ENCODE measurements around the gene EXOC4. TPM values are rescaled to one million over a fixed set of nuclear protein-coding genes. Genes with fewer than 3 reads are reported as not detected.

EXOC4 gene
- total RNA-seq, 4 donors from 2014 or later = 36.9 to 78.0 (median 52.2) TPM

DNA sequence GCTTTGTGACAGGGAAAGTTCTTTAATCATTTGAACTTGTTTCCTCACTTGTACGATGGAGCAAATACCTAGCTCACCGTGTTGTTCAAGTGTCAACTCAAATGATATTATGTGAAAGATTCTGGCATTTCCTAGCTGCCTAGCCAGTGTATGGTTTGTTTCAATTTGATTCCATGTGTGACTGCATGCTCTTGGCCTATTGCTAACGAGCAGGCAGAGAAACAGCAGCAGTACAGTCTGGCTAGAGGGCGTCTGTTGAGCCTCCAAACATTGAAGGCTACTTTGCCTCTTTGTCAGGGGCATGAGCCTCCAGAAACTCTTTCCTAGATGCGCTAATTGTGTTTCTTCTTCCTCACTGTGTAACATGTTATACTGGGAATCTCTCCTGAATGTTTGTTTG, 417.4 kb downstream of the EXOC4 start:
- TF ChIP-seq POLR2A (IDR thresholded peaks at IDR 0.05) (no peak), CTCF (IDR thresholded peaks at IDR 0.05 in 4 of 5, conservative IDR thresholded peaks at IDR 0.05 in 1 of 5) (no peak)
- in situ Hi-C loops (cut with MboI; ENCODE audit: low sequenced_read_pairs in 4 of 4) = no loop called here
- H3K27me3 ChIP-seq = no peaks in the 10 kb centered on the region

GRCh38 chr7:133672866-133673265, 420.0 kb downstream of the EXOC4 start:
- no peak for DNase-seq
- no peak for ATAC-seq
- TF ChIP-seq POLR2A (IDR thresholded peaks at IDR 0.05) (no peak), CTCF (IDR thresholded peaks at IDR 0.05 in 4 of 5, conservative IDR thresholded peaks at IDR 0.05 in 1 of 5) (no peak)
- no peaks in the 10 kb centered on the region for H3K36me3 ChIP-seq
- H3K4me3 ChIP-seq = no peak overlapping the region
- H3K27me3 ChIP-seq = no peaks in the 10 kb centered on the region
- intact Hi-C loops (cut with DNase I; ENCODE audit: low total_unique reads) (no loop called here), in situ Hi-C loops (cut with MboI; ENCODE audit: low sequenced_read_pairs in 4 of 4) (no loop called here)
- H3K4me1 ChIP-seq = peaks cover 0 to 7% of the 10 kb centered on the region in 2 donors
- H3K9me3 ChIP-seq = no peaks in the 10 kb centered on the region
- no peak overlapping the region for H3K27ac ChIP-seq

More for the DNA sequence above, 417.4 kb downstream of the EXOC4 start:
- no peak overlapping the region for H3K4me3 ChIP-seq
- H3K4me1 ChIP-seq = peaks cover 0 to 2% of the 10 kb centered on the region in 2 donors
- no peak for ATAC-seq
- no peaks in the 10 kb centered on the region for H3K36me3 ChIP-seq
- intact Hi-C loops (cut with DNase I; ENCODE audit: low total_unique reads) = no loop called here
- DNase-seq = no peak
- H3K27ac ChIP-seq = no peak overlapping the region
- H3K9me3 ChIP-seq = no peaks in the 10 kb centered on the region

DNA sequence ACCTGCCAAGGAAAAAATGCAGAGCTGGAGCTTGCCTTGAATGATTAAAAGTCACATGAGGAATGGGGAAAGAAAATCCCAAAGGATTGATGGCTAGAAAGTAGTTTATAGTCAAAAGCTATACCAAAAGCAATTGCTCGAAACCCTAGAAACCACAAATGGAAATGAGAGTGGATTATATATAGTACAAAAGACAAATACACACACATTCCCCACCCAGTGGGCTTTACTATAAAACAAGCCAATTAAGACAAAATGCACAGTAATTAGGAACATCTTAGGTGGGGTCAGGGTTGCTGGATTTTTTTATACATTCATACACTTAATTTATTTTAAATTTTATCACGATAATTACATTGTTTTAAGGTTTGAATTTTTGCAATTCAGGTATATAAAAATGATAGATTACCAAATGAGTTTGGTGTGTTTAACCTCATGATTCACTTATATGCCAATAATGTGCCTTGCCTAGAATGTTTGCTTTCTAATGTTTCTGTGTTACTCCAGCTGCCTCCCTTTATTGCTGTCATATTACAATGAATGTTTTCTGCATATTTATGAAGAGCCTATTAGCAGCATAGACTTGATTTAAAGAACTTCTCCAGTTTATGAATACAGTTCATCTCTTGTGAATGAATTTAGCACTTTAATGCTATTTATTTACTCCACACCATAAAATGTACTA, 421.3 kb downstream of the EXOC4 start:
- ATAC-seq (no peak), DNase-seq (no peak)
- H3K9me3 ChIP-seq = no peaks in the 10 kb centered on the region
- in situ Hi-C loops (cut with MboI; ENCODE audit: low sequenced_read_pairs in 4 of 4) = no loop called here
- H3K36me3 ChIP-seq = no peaks in the 10 kb centered on the region
- H3K4me1 ChIP-seq = peaks cover 0 to 7% of the 10 kb centered on the region in 2 donors
- H3K27me3 ChIP-seq = no peaks in the 10 kb centered on the region
- intact Hi-C loops (cut with DNase I; ENCODE audit: low total_unique reads) = no loop called here
- TF ChIP-seq POLR2A (IDR thresholded peaks at IDR 0.05) = no peak
- no peak for TF ChIP-seq CTCF (IDR thresholded peaks at IDR 0.05 in 4 of 5, conservative IDR thresholded peaks at IDR 0.05 in 1 of 5)
- H3K4me3 ChIP-seq = no peak overlapping the region
- no peak overlapping the region for H3K27ac ChIP-seq

DNA sequence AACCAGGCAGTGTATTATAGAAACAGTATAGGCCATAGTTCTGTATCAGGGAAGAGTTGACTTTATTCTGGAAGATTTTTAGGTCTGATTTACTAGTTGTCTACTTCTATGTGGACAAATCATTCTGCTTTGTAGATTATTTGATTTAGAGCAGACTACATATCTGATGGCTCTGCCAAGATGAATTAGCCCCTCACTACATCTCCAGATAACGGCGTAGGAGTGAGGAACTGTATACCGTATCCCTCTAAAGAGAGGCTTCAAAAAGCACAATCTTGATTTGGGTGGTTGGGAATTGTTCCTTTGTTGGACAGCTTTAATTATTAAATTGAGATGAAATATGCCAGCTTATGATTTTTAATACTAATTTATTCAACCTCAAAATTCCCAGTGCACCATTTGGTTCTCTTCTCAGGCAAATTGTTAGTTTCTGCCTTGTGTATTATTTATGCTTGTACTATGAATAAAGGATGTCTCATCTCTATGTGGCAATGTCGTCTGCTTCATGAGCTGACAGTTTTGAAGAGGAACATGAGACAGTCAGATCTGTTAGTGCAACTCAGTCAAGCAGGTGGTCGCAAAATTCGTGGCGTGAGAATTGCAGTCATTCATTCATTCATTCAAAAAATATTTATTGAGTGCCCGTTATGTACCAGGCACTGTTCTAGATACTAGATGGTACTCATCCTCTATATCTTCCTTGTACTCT, 422.8 kb downstream of the EXOC4 start:
- Histone ChIP-seq H3K27ac (no peak overlapping the region), H3K9me3 (no peaks in the 10 kb centered on the region), H3K36me3 (no peaks in the 10 kb centered on the region), H3K4me3 (no peak overlapping the region), H3K4me1 (peaks cover 0 to 7% of the 10 kb centered on the region in 2 donors), H3K27me3 (no peaks in the 10 kb centered on the region)
- DNase-seq (peak in 1 of 2 donors; percentile 13), ATAC-seq (peak; percentile 97 to 99)
- in situ Hi-C loops (cut with MboI; ENCODE audit: low sequenced_read_pairs in 4 of 4) = no loop called here
- intact Hi-C loops (cut with DNase I; ENCODE audit: low total_unique reads) = loop anchor here (1.0 kb wide), 1 partner anchor 179 kb away; no protein-coding TSS in a partner anchor
- no peak for TF ChIP-seq CTCF (IDR thresholded peaks at IDR 0.05 in 4 of 5, conservative IDR thresholded peaks at IDR 0.05 in 1 of 5)
- no peak for TF ChIP-seq POLR2A (IDR thresholded peaks at IDR 0.05)

Measured in gastrocnemius medialis (tissue), 4 donors.